GM12878 (cell line): ENCODE measurements around the gene CNTLN. TPM values are rescaled to one million over a fixed set of nuclear protein-coding genes. Genes with fewer than 3 reads are reported as not detected.

ENCODE experiments used
- ATAC-seq: fragments of 200-7000 bp; cut with Tn5 transposase; 3 replicates; pipeline ENCODE4 v1.9.1; 2020; ENCODE audit warnings: mild to moderate bottlenecking, moderate library complexity
- BruUV-seq: library from RNA; stranded (reverse); fragments of 400-500 nt; replicated peaks from 2 replicates; lab custom pipeline; 2021; lab: Mats Ljungman, UMichigan
- CTCF ChIA-PET: fragments of 300-600 bp; sonication (Branson Sonifier 250); formaldehyde crosslinking; extraction: SDS; loops from one replicate; lab custom pipeline; 2021; ENCODE audit warnings: inconsistent platforms; lab: Yijun Ruan, JAX
- POLR2A ChIA-PET: fragments of 350-600 bp; formaldehyde crosslinking; extraction: SDS; loops from one replicate; lab custom pipeline; 2021; ENCODE audit warnings: inconsistent platforms; lab: Charles Lee
- RAD21 ChIA-PET: fragments of 300-600 bp; sonication (Branson Sonifier 250); formaldehyde crosslinking; loops from one replicate; lab custom pipeline; 2023; ENCODE audit warnings: antibody characterized with exemption; ENCODE audit not compliant: unreplicated experiment; lab: Charles Lee
- SMC1A ChIA-PET: fragments of 300-600 bp; sonication (Branson Sonifier 250); formaldehyde crosslinking; loops from one replicate; lab custom pipeline; 2023; ENCODE audit not compliant: unreplicated experiment, uncharacterized antibody; lab: Charles Lee
- DNase-seq: peaks from one replicate; pipeline ENCODE4 v3.0.0-alpha.2; 2011; ENCODE audit warnings: low read depth, low spot score
- FAIRE-seq: peaks from 3 replicates; lab custom pipeline; 2011; peaks lifted over from hg19 to GRCh38; lab: Jason Lieb, UNC
- H2AFZ ChIP-seq: 2 replicates; pipeline ENCODE4 v1.6.0; 2011; ENCODE audit warnings: low read depth, low read length, control low read depth; ENCODE audit not compliant: control insufficient read depth
- H3K27ac ChIP-seq: 2 replicates; pipeline ENCODE4 v1.5.1; 2011; ENCODE audit warnings: control low read depth; ENCODE audit not compliant: control insufficient read depth, insufficient read depth
- H3K27me3 ChIP-seq, 2 experiments: replicated peaks in 1 of 2; 2 replicates each; pipeline versions ENCODE4 v1.6.0 to v1.6.1; 2011; ENCODE audit warnings: low read length in 1 of 2; ENCODE audit not compliant: control insufficient read depth in 2 of 2, insufficient read depth in 2 of 2
- H3K36me3 ChIP-seq, 2 experiments: 2 replicates each; pipeline ENCODE4 v1.5.1; 2011; ENCODE audit warnings: low read length in 1 of 2; ENCODE audit not compliant: control insufficient read depth in 2 of 2, insufficient read depth in 2 of 2
- H3K4me1 ChIP-seq: 2 replicates; pipeline ENCODE4 v1.6.1; 2011; ENCODE audit warnings: mild to moderate bottlenecking, low read length, moderate library complexity, mixed read lengths; ENCODE audit not compliant: control insufficient read depth, insufficient read depth
- H3K4me2 ChIP-seq: 2 replicates; pipeline ENCODE4 v1.6.0; 2011; ENCODE audit warnings: control low read depth; ENCODE audit not compliant: control insufficient read depth, insufficient read depth
- H3K4me3 ChIP-seq: fragments of 200-600 bp; sonication (generic); 2 replicates; pipeline ENCODE4 v1.5.1; 2016
- H3K79me2 ChIP-seq: 2 replicates; pipeline ENCODE4 v1.6.0; 2011; ENCODE audit warnings: low read length; ENCODE audit not compliant: control insufficient read depth, insufficient read depth
- H3K9ac ChIP-seq: 2 replicates; pipeline ENCODE4 v1.8.0; 2011; ENCODE audit warnings: low read length, control low read depth, mixed read lengths; ENCODE audit not compliant: control insufficient read depth, insufficient read depth
- H3K9me3 ChIP-seq: replicated peaks from 3 replicates; pipeline ENCODE4 v1.5.1; 2011; ENCODE audit warnings: mild to moderate bottlenecking, low read length; ENCODE audit not compliant: control insufficient read depth, insufficient read depth
- H4K20me1 ChIP-seq: 2 replicates; pipeline ENCODE4 v1.6.0; 2011; ENCODE audit not compliant: control insufficient read depth, insufficient read depth
- ATF3 ChIP-seq: IDR thresholded peaks from 2 replicates; pipeline ENCODE4 v1.6.1; 2011; ENCODE audit warnings: low read depth, mild to moderate bottlenecking, low read length, moderate library complexity, borderline replicate concordance; ENCODE audit errors: extremely low read depth
- CBFB ChIP-seq: IDR thresholded peaks from 2 replicates; pipeline ENCODE4 v1.6.1; 2016; ENCODE audit warnings: antibody characterized with exemption, low read depth
- CBX3 ChIP-seq: fragments of 200-600 bp; sonication (generic); IDR thresholded peaks from 2 replicates; pipeline ENCODE4 v1.6.1; 2016; ENCODE audit warnings: low read depth, borderline replicate concordance
- CHD2 ChIP-seq: IDR thresholded peaks from 2 replicates; pipeline ENCODE4 v1.6.1; 2011; ENCODE audit warnings: low read depth, low read length, improper control_type of control experiment, borderline replicate concordance
- E2F4 ChIP-seq: IDR thresholded peaks from 2 replicates; pipeline ENCODE4 v1.6.1; 2012; ENCODE audit warnings: low read depth, low read length, improper control_type of control experiment
- FOS ChIP-seq: IDR thresholded peaks from 3 replicates; pipeline ENCODE4 v1.6.1; 2011; ENCODE audit warnings: borderline replicate concordance; ENCODE audit not compliant: insufficient read length; ENCODE audit errors: extremely low read depth
- HDAC6 ChIP-seq: fragments of 200-600 bp; sonication (generic); IDR thresholded peaks from one replicate; pipeline ENCODE4 v1.8.0; 2017; ENCODE audit warnings: antibody characterized with exemption; ENCODE audit not compliant: unreplicated experiment
- KDM1A ChIP-seq: fragments of 200-600 bp; sonication (generic); IDR thresholded peaks from 2 replicates; pipeline ENCODE4 v1.6.1; 2016; ENCODE audit warnings: borderline replicate concordance
- POLR2AphosphoS2 ChIP-seq: IDR thresholded peaks from 2 replicates; pipeline ENCODE4 v1.6.1; 2011; ENCODE audit warnings: low read depth, mild to moderate bottlenecking, low read length, improper control_type of control experiment, moderate library complexity
- SMC3 ChIP-seq: IDR thresholded peaks from 2 replicates; pipeline ENCODE4 v1.6.1; 2011; ENCODE audit warnings: low read length, improper control_type of control experiment, borderline replicate concordance
- SPI1 ChIP-seq: IDR thresholded peaks from 2 replicates; pipeline ENCODE4 v1.6.1; 2011; ENCODE audit warnings: low read depth, mild to moderate bottlenecking, low read length, moderate library complexity, borderline replicate concordance; ENCODE audit not compliant: insufficient read depth
- SREBF1 ChIP-seq: IDR thresholded peaks from 2 replicates; pipeline ENCODE4 v1.6.1; 2012; ENCODE audit warnings: mild to moderate bottlenecking, low read length
- TCF12 ChIP-seq: IDR thresholded peaks from 2 replicates; pipeline ENCODE4 v1.6.1; 2011; ENCODE audit warnings: low read depth, mild to moderate bottlenecking, low read length
- ZNF207 ChIP-seq: fragments of 450-650 bp; IDR thresholded peaks from 2 replicates; pipeline ENCODE4 v1.6.1; 2014; ENCODE audit warnings: antibody characterized with exemption, mild to moderate bottlenecking, borderline replicate concordance
- ZNF24 ChIP-seq: fragments of 450-650 bp; IDR thresholded peaks from 2 replicates; pipeline ENCODE4 v1.6.1; 2017; ENCODE audit warnings: antibody characterized with exemption, mild to moderate bottlenecking
- WGBS: methylation state at CpG from one replicate; pipeline ENCODE4 v1.1.6; 2016; ENCODE audit warnings: low lambda C conversion rate; ENCODE audit not compliant: insufficient replicate concordance, insufficient coverage; ENCODE audit errors: missing lambda C conversion rate; 5-methylcytosine and 5-hydroxymethylcytosine counted together
- in situ Hi-C: fragments of 300-500 bp; cut with MboI; formaldehyde crosslinking; loops from 9 replicates; pipeline ENCODE4 v1.14.3; 2018; ENCODE audit warnings: mixed read lengths
- intact Hi-C: fragments of 100-400 bp; cut with micrococcal nuclease; formaldehyde crosslinking; loops from one replicate; pipeline ENCODE4 v1.14.2; 2022; ENCODE audit not compliant: unreplicated experiment
- polyA plus RNA-seq, 11 experiments: library from polyadenylated mRNA; depleted of rRNA in 4 of 11; unstranded in 6 of 11; stranded (reverse) in 5 of 11; fragments of >200 nt; fragmentation: Nextera tagmentation in 4 of 11; fragmentation: Illumina TruSeq in 1 of 11; extraction: Ambion mirVana in 4 of 11; extraction: Trizol in 1 of 11; gene quantifications; 1 replicate in 1 of 11; 2 replicates in 10 of 11; pipeline versions ENCODE4 v1.2.1 to v1.2.3, GENCODE V29; 2011 to 2016; ENCODE audit warnings: inconsistent platforms in 2 of 11, missing spikeins in 2 of 11, low read depth in 1 of 11
- total RNA-seq, 4 experiments: library from RNA; depleted of rRNA in 3 of 4; stranded (reverse); fragments of >200 nt in 3 of 4; fragmentation: Illumina TruSeq in 1 of 4; extraction: Trizol in 1 of 4; gene quantifications; 2 replicates each; pipeline versions ENCODE4 v1.2.1 to v1.2.3, GENCODE V29; 2013 to 2021

Gene CNTLN
- total and polyA plus RNA-seq, 10 of the 15 experiments (the other 5 are each of a cell fraction or from before 2014, with no cell fraction given) = 0.01 to 7.0 (median 0.03) TPM; not detected in 4

- DNase-seq (no peak), FAIRE-seq (no peak), ATAC-seq (no peak)
- H3K27ac ChIP-seq = no peak overlapping the region
- RAD21 ChIA-PET = no interaction called here
- POLR2A ChIA-PET = no interaction called here
- no peaks in the 10 kb centered on the region for H3K36me3 ChIP-seq
- H3K9me3 ChIP-seq = no peaks in the 10 kb centered on the region
- CTCF ChIA-PET = no interaction called here
- intact Hi-C loops (no loop called here), in situ Hi-C loops (no loop called here)
- H3K4me1 ChIP-seq = no peaks in the 10 kb centered on the region
- H3K4me2 ChIP-seq = no peak overlapping the region
- WGBS = 0% methylated on average over 1 of the region's 1 CpG
- no peak overlapping the region for H3K4me3 ChIP-seq
- SMC1A ChIA-PET = no interaction called here
- H4K20me1 ChIP-seq = no peaks in the 10 kb centered on the region
- no peaks in the 10 kb centered on the region for H3K27me3 ChIP-seq
- TF ChIP-seq ZNF24 (no peak), ZNF207 (no peak), SPI1 (no peak), POLR2AphosphoS2 (no peak), E2F4 (no peak), KDM1A (no peak), ATF3 (no peak), HDAC6 (no peak), CBFB (no peak), CHD2 (no peak), SMC3 (no peak), FOS (no peak), TCF12 (no peak), CBX3 (no peak), SREBF1 (no peak)
- no peak overlapping the region for H2AFZ ChIP-seq
- BruUV-seq = no TSS peak
- no peaks in the 10 kb centered on the region for H3K79me2 ChIP-seq
- no peak overlapping the region for H3K9ac ChIP-seq
Observed at GRCh38 chr9:17491780-17492179, 356.9 kb downstream of the CNTLN start.
